GM23338 (cell line): Measurements from ENCODE around the gene KCNB1. TPM values are rescaled to one million over a fixed set of nuclear protein-coding genes. Genes with fewer than 3 reads are reported as not detected.

Experiments
- ATAC-seq: fragments of 200-7000 bp; cut with Tn5 transposase; 3 replicates; pipeline ENCODE4 v1.9.1; 2020
- DNase-seq: peaks from one replicate; pipeline ENCODE4 v3.0.0-alpha.2; 2015; ENCODE audit warnings: low spot score
- H2AFZ ChIP-seq: fragments of 200-600 bp; sonication (generic); 2 replicates; pipeline ENCODE4 v1.8.0; 2016; ENCODE audit warnings: antibody characterized with exemption, mild to moderate bottlenecking, moderate library complexity
- H3F3A ChIP-seq: fragments of 200-600 bp; sonication (generic); replicated peaks from 2 replicates; pipeline ENCODE4 v1.8.0; 2017; ENCODE audit warnings: antibody characterized with exemption, mixed run types, low read depth
- H3K27ac ChIP-seq: fragments of 200-600 bp; sonication (generic); 2 replicates; pipeline ENCODE4 v1.6.1; 2016; ENCODE audit warnings: low read depth
- H3K27me3 ChIP-seq: fragments of 200-600 bp; sonication (generic); 2 replicates; pipeline ENCODE4 v1.8.0; 2016; ENCODE audit warnings: mild to moderate bottlenecking, mixed run types, moderate library complexity; ENCODE audit not compliant: insufficient read depth
- H3K36me3 ChIP-seq: fragments of 200-600 bp; sonication (generic); 2 replicates; pipeline ENCODE4 v1.8.0; 2016; ENCODE audit warnings: mild to moderate bottlenecking; ENCODE audit not compliant: insufficient read depth
- H3K4me1 ChIP-seq: fragments of 200-600 bp; sonication (generic); 2 replicates; pipeline ENCODE4 v1.8.0; 2016; ENCODE audit warnings: mild to moderate bottlenecking, moderate library complexity; ENCODE audit not compliant: insufficient read depth
- H3K4me2 ChIP-seq: fragments of 200-600 bp; sonication (generic); 2 replicates; pipeline ENCODE4 v1.7.1; 2017; ENCODE audit warnings: mixed run types
- H3K4me3 ChIP-seq: fragments of 200-600 bp; sonication (generic); 2 replicates; pipeline ENCODE4 v1.6.1; 2016; ENCODE audit warnings: mixed run types
- H3K79me2 ChIP-seq: fragments of 200-600 bp; sonication (generic); replicated peaks from 2 replicates; pipeline ENCODE4 v1.8.0; 2017; ENCODE audit warnings: mild to moderate bottlenecking; ENCODE audit not compliant: insufficient read depth
- H3K9me2 ChIP-seq: fragments of 200-600 bp; sonication (generic); 2 replicates; pipeline ENCODE4 v1.8.0; 2017; ENCODE audit not compliant: insufficient read depth
- H4K20me1 ChIP-seq: fragments of 200-600 bp; sonication (generic); replicated peaks from 2 replicates; pipeline ENCODE4 v1.8.0; 2017; ENCODE audit warnings: mild to moderate bottlenecking; ENCODE audit not compliant: insufficient read depth
- H3K27ac Mint-ChIP-seq: 2 replicates; pipeline ENCODE4 v1.8.0; 2020; ENCODE audit warnings: inconsistent platforms, mild to moderate bottlenecking, moderate library complexity, mixed read lengths
- H3K27me3 Mint-ChIP-seq: 3 replicates; pipeline ENCODE4 v1.8.0; 2022; ENCODE audit warnings: low read depth, mild to moderate bottlenecking, moderate library complexity, mixed read lengths, inconsistent platforms; ENCODE audit not compliant: insufficient read depth, poor library complexity
- H3K36me3 Mint-ChIP-seq: 3 replicates; pipeline ENCODE4 v1.8.0; 2021; ENCODE audit warnings: low read depth, mild to moderate bottlenecking, inconsistent platforms, moderate library complexity, mixed read lengths
- H3K4me1 Mint-ChIP-seq: 3 replicates; pipeline ENCODE4 v1.8.0; 2020; ENCODE audit warnings: mild to moderate bottlenecking, inconsistent platforms, mixed read lengths
- H3K4me3 Mint-ChIP-seq: 3 replicates; pipeline ENCODE4 v1.8.0; 2021; ENCODE audit warnings: moderate library complexity, mild to moderate bottlenecking, inconsistent platforms, mixed read lengths
- H3K9me3 Mint-ChIP-seq: 3 replicates; pipeline ENCODE4 v1.8.0; 2020; ENCODE audit warnings: moderate library complexity, mild to moderate bottlenecking, inconsistent platforms, mixed read lengths
- CREB1 ChIP-seq: fragments of 250-450 bp; sonication (Bioruptor Pico); IDR thresholded peaks from 2 replicates; pipeline ENCODE4 v1.5.0; 2020; ENCODE audit warnings: low read depth, mild to moderate bottlenecking, moderate library complexity
- CTCF ChIP-seq, 2 experiments: fragments of 200-600 bp in 1 of 2; sonication (generic) in 1 of 2; conservative IDR thresholded peaks; 2 replicates each; pipeline versions ENCODE4 v1.5.1 to v1.6.1; 2016 to 2017; ENCODE audit warnings: antibody characterized with exemption in 2 of 2, low read depth in 2 of 2, mild to moderate bottlenecking in 2 of 2, moderate library complexity in 1 of 2
- EZH2phosphoT487 ChIP-seq: fragments of 200-600 bp; sonication (generic); IDR thresholded peaks from one replicate; pipeline ENCODE4 v1.8.1; 2018; ENCODE audit warnings: antibody characterized with exemption; ENCODE audit not compliant: unreplicated experiment
- NANOG ChIP-seq: IDR thresholded peaks from 2 replicates; pipeline ENCODE4 v1.6.1; 2016; ENCODE audit warnings: antibody characterized with exemption, borderline replicate concordance
- POLR2AphosphoS5 ChIP-seq: IDR thresholded peaks from 2 replicates; pipeline ENCODE4 v1.6.1; 2016; ENCODE audit warnings: antibody characterized with exemption, low read depth
- REST ChIP-seq: IDR thresholded peaks from one replicate; pipeline ENCODE4 v1.6.1; 2018; ENCODE audit warnings: antibody characterized with exemption; ENCODE audit not compliant: unreplicated experiment
- STAT1 ChIP-seq: IDR thresholded peaks from one replicate; pipeline ENCODE4 v1.6.1; 2016; ENCODE audit warnings: antibody characterized with exemption; ENCODE audit not compliant: unreplicated experiment
- ZNF114 ChIP-seq: fragments of 250-450 bp; sonication (Bioruptor Pico); IDR thresholded peaks from 2 replicates; pipeline ENCODE4 v1.5.0; 2020; ENCODE audit warnings: mild to moderate bottlenecking, moderate library complexity
- ZNF331 ChIP-seq: fragments of 250-450 bp; sonication (Bioruptor Pico); IDR thresholded peaks from 2 replicates; pipeline ENCODE4 v1.5.0; 2020; ENCODE audit warnings: low read depth, mild to moderate bottlenecking, moderate library complexity
- ZNF462 ChIP-seq: fragments of 250-450 bp; sonication (Bioruptor Pico); IDR thresholded peaks from 2 replicates; pipeline ENCODE4 v1.5.0; 2020; ENCODE audit warnings: mild to moderate bottlenecking, moderate library complexity
- polyA plus RNA-seq: library from polyadenylated mRNA; unstranded; fragments of >200 nt; fragmentation: Nextera tagmentation; extraction: Ambion mirVana; gene quantifications from 2 replicates; pipeline ENCODE4 v1.2.1, GENCODE V29; 2016
- total RNA-seq: library from RNA; depleted of rRNA; stranded (reverse); fragments of >200 nt; shearing (Covaris generic); gene quantifications from 2 replicates; pipeline ENCODE4 v1.2.3, GENCODE V29; 2014

Gene KCNB1
- total and polyA plus RNA-seq, 2 experiments from 2014 or later = 0.28 to 0.29 TPM

- TF ChIP-seq ZNF462 (CRISPR knock-in tag) (no peak), ZNF331 (CRISPR knock-in tag) (no peak), REST (no peak)
Measured at GRCh38 chr20:49471397-49471796, 11.1 kb downstream of the KCNB1 start (continued).

GRCh38 chr20:49470922-49471321, 11.5 kb downstream of the KCNB1 start:
- no peak overlapping the region for H3K27ac ChIP-seq
- no peaks in the 10 kb centered on the region for H3K36me3 ChIP-seq
- no peaks in the 10 kb centered on the region for H3K9me2 ChIP-seq
- no peak overlapping the region for H2AFZ ChIP-seq
- no peak overlapping the region for H3K4me3 Mint-ChIP-seq
- no peaks in the 10 kb centered on the region for H3K27me3 ChIP-seq
- no peaks in the 10 kb centered on the region for H3K27me3 Mint-ChIP-seq
- ATAC-seq = no peak
- no peaks in the 10 kb centered on the region for H3K4me1 ChIP-seq
- H3K27ac Mint-ChIP-seq = no peak overlapping the region
- H3K4me2 ChIP-seq = no peak overlapping the region
- no peaks in the 10 kb centered on the region for H3K36me3 Mint-ChIP-seq
- H3K79me2 ChIP-seq = no peaks in the 10 kb centered on the region
- no peak for DNase-seq
- no peak overlapping the region for H3K4me3 ChIP-seq
- no peaks in the 10 kb centered on the region for H3F3A ChIP-seq
- H3K9me3 Mint-ChIP-seq = no peaks in the 10 kb centered on the region; the same call in 2 of the 3 replicates
- no peaks in the 10 kb centered on the region for H4K20me1 ChIP-seq
- H3K4me1 Mint-ChIP-seq = peaks cover 9% of the 10 kb centered on the region
- TF ChIP-seq CREB1 (no peak), CTCF (conservative IDR thresholded peaks at IDR 0.05; ENCODE audit: low read depth in 2 of 2) (no peak), POLR2AphosphoS5 (no peak), ZNF331 (CRISPR knock-in tag) (no peak), STAT1 (no peak), EZH2phosphoT487 (no peak), ZNF114 (no peak), NANOG (no peak)
